T-helper 17 cell (primary cell): ENCODE results near the gene MESP1. TPM values are rescaled to one million over a fixed set of nuclear protein-coding genes. Genes with fewer than 3 reads are reported as not detected.

Experiments used
- ATAC-seq: fragments of 150-1000 bp; cut with Tn5 transposase; 2 replicates; pipeline ENCODE4 v1.10.0; 2021; ENCODE audit warnings: mild to moderate bottlenecking, moderate library complexity
- DNase-seq, 3 donors: peaks; one replicate each; pipeline versions ENCODE4 v3.0.0 to v3.0.0-alpha.2; 2020 to 2021
- H3K9me3 ChIP-seq: one replicate; pipeline ENCODE4 v1.7.0; 2013; ENCODE audit warnings: low read length, mild to moderate bottlenecking; ENCODE audit not compliant: control insufficient read depth, poor library complexity, severe bottlenecking
- H3K27ac Mint-ChIP-seq: one replicate; pipeline ENCODE4 v1.8.0; 2022; ENCODE audit warnings: mild to moderate bottlenecking, moderate library complexity, mixed read lengths
- H3K27me3 Mint-ChIP-seq: one replicate; pipeline ENCODE4 v1.8.0; 2022; ENCODE audit warnings: mixed read lengths
- H3K36me3 Mint-ChIP-seq: one replicate; pipeline ENCODE4 v1.8.0; 2022; ENCODE audit warnings: low read depth, mixed read lengths
- H3K4me1 Mint-ChIP-seq: one replicate; pipeline ENCODE4 v1.8.0; 2022; ENCODE audit warnings: mild to moderate bottlenecking, mixed read lengths
- H3K4me3 Mint-ChIP-seq: one replicate; pipeline ENCODE4 v1.8.0; 2022; ENCODE audit warnings: mild to moderate bottlenecking, moderate library complexity, mixed read lengths
- total RNA-seq, 4 donors: library from RNA in 2 of 4; stranded (reverse) in 2 of 4; gene quantifications; one replicate each; pipeline ENCODE4 v1.2.3 and lab custom pipeline; 2022 to 2026

Gene MESP1
- total RNA-seq, 2 donors from 2014 or later = not detected

DNA sequence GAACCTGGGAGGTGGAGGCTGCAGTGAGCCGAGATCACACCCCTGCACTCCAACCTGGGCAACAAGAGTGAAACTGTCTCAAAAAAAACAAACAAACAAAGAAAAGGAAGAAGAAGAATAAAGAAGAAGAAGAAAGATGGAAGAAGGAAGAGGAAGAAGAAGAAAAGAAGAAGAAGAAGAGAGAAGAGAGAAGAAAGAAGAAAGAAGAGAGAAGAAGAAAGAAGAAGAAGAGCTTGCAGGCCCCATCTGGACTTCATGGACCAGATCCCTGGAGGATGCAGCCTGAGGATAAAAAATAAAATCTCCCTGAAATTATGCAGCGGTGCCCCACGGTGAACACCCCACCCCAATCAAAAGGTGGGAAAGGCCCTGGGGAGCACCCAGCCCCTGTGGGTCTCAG is 8.8 kb upstream of the MESP1 start:
- Mint-ChIP-seq H3K27me3 (peaks cover 34% of the 10 kb centered on the region), H3K27ac (no peak overlapping the region), H3K4me3 (no peak overlapping the region), H3K36me3 (no peaks in the 10 kb centered on the region), H3K4me1 (peaks cover 3% of the 10 kb centered on the region)
- no peak for ATAC-seq
- no peaks in the 10 kb centered on the region for H3K9me3 ChIP-seq
- DNase-seq = no peak

DNA sequence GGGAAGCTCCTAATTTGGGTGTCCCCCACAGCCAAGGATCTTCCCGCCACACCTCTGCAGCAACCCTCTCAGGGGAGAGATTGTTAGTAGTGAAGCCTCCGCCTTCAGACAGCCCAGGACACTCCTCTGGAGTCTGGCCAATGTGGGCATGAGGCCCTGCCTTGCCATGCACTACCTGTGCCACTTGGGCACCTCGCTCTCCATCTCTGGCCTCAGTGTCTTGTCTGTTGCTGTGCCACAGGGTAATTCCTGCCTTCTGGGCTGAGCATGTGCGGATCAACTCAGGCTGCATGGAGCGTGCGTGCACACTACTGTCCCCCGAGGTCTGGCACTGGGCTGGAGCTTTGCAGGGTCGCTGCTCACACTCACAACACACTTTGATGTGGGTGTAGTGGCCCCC is 7.9 kb upstream of the MESP1 start:
- no peak overlapping the region for H3K27ac Mint-ChIP-seq
- no peak for DNase-seq
- H3K36me3 Mint-ChIP-seq = no peaks in the 10 kb centered on the region
- H3K9me3 ChIP-seq = no peaks in the 10 kb centered on the region
- H3K27me3 Mint-ChIP-seq = peaks cover 39% of the 10 kb centered on the region
- no peak overlapping the region for H3K4me3 Mint-ChIP-seq
- H3K4me1 Mint-ChIP-seq = peaks cover 6% of the 10 kb centered on the region
- ATAC-seq = no peak

DNA sequence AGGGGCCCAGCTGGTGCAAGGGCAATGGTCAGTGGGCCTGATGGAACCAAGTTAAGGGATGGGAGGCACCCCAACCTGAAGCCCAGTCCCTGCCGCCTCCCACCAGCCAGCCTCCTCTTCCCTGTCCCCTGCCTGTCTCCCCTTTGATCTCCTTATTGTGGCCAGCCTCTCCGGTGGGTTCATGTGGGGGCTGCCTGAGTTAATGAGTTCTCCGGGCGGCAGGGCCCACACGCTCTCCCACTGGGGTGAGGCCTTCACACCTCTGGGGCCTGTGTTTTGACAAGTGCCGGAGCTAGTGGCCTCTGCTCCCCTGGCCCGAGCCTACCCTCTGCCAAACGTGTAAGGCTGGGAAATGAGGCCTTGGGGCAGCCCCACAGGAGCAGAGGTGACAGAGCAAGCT is 7.2 kb upstream of the MESP1 start:
- Mint-ChIP-seq H3K27me3 (peaks cover 39% of the 10 kb centered on the region), H3K4me3 (no peak overlapping the region), H3K27ac (no peak overlapping the region), H3K4me1 (peaks cover 6% of the 10 kb centered on the region), H3K36me3 (no peaks in the 10 kb centered on the region)
- no peak for DNase-seq
- no peak for ATAC-seq
- H3K9me3 ChIP-seq = no peaks in the 10 kb centered on the region

DNA sequence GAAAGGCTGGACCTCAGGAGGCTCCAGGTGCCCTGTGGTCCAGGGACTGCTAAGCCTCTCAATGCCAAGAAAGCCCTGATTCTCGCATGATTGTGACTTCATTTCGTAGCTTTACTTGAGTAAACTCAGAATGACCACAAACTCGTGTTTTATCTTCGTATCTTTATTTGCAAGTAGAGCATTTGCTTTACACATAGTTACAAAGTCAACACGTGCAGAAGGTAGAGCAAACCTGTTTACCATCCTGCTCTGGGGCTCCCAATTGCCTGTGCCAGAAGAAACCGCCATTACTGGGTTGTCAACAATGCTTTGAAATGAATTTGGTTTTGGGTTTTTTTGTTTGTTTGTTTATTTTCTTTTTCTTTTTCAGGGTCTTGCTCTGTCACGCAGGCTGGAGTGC is 5.8 kb upstream of the MESP1 start:
- H3K4me3 Mint-ChIP-seq = no peak overlapping the region
- ATAC-seq (no peak), DNase-seq (no peak)
- H3K27ac Mint-ChIP-seq = no peak overlapping the region
- H3K4me1 Mint-ChIP-seq = peaks cover 6% of the 10 kb centered on the region
- no peaks in the 10 kb centered on the region for H3K36me3 Mint-ChIP-seq
- H3K9me3 ChIP-seq = no peaks in the 10 kb centered on the region
- H3K27me3 Mint-ChIP-seq = peaks cover 46% of the 10 kb centered on the region

DNA sequence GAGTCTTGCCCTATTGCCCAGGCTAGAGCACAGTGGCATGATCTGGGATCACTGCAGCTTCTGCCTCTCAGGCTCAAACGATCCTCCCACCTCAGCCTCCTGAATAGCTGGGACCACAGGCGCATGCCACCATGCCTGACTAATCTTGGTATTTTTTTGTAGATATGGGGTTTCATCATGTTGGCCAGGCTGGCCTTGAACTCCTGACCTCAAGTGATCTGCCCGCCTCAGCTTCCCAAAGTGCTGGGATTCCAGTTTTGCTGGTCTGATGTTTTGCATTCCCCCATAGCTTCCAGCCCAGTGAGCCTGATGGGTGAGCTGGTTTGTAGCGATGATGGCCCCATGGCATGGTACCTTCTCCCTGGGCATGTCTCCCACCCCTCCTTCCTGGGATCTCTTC is 4.7 kb upstream of the MESP1 start:
- DNase-seq (no peak), ATAC-seq (no peak)
- H3K4me3 Mint-ChIP-seq = no peak overlapping the region
- no peak overlapping the region for H3K27ac Mint-ChIP-seq
- H3K27me3 Mint-ChIP-seq = peaks cover 44% of the 10 kb centered on the region
- H3K9me3 ChIP-seq = no peaks in the 10 kb centered on the region
- H3K4me1 Mint-ChIP-seq = peaks cover 6% of the 10 kb centered on the region
- H3K36me3 Mint-ChIP-seq = no peaks in the 10 kb centered on the region

DNA sequence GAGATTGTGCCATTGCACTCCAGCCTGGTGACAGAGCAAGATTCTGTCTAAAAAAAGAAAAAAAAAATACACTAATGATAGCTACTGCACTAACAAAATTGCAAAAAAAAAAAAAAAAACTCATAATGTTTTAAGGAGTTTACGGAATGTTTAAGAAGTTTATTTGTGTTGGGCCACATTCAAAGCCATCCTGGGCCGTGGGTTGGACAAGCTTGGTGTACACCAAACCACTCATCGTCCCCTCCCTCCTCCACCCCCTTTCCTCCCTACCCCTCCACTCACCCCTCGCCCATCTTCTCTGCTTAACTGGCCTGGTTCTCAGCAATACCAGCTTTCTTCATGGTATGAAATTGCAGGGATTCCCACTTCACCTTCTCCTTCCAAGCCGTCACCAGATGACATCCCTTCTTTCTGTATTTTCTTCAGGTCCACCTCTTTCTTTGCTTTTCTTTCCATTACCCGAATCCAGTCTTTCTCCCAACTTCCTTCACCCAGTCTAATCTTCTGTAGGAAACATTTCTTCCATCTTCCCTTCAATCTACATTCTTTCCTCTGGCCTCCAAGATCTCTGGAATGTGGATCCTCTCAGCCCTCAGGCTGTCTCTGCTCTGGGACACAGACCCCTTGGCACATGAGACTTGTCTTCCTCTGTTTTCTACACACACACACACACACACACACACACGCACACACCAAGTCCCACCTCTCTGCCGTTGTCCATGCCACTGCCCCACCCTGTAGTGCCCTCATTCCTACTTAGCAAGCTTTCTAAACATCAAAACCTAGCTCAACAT is 3.5 kb upstream of the MESP1 start:
- ATAC-seq = no peak

DNA sequence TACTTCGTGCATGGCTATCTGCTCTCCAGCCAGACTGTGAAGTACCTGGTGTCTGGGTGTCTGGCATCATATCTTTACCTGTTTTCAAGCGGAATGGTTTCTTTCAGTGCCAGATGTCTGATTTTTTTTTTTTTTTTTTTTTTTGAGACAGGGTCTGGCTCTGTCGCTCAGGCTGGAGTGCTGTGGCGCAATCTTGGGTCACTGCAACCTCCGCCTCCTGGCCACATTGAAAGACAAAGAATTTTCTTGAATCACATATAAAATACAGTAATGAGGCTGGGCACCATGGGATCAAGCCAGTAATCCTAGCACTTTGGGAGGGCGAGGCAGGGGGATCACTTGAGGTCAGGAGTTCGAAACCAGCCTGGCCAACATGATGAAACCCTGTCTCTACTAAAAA is 2.8 kb upstream of the MESP1 start:
- H3K4me3 Mint-ChIP-seq = no peak overlapping the region
- H3K27me3 Mint-ChIP-seq = peaks cover 32% of the 10 kb centered on the region
- no peaks in the 10 kb centered on the region for H3K9me3 ChIP-seq
- no peaks in the 10 kb centered on the region for H3K36me3 Mint-ChIP-seq
- ATAC-seq (no peak), DNase-seq (no peak)
- H3K4me1 Mint-ChIP-seq = peaks cover 6% of the 10 kb centered on the region
- H3K27ac Mint-ChIP-seq = peak overlapping the region; percentile 29

More for the DNA sequence above, 3.5 kb upstream of the MESP1 start:
- H3K27me3 Mint-ChIP-seq = peaks cover 37% of the 10 kb centered on the region
- no peak overlapping the region for H3K4me3 Mint-ChIP-seq
- H3K27ac Mint-ChIP-seq = peak overlapping the region; percentile 29
- peaks cover 6% of the 10 kb centered on the region for H3K4me1 Mint-ChIP-seq
- no peak for DNase-seq
- H3K9me3 ChIP-seq = no peaks in the 10 kb centered on the region
- no peaks in the 10 kb centered on the region for H3K36me3 Mint-ChIP-seq

DNA sequence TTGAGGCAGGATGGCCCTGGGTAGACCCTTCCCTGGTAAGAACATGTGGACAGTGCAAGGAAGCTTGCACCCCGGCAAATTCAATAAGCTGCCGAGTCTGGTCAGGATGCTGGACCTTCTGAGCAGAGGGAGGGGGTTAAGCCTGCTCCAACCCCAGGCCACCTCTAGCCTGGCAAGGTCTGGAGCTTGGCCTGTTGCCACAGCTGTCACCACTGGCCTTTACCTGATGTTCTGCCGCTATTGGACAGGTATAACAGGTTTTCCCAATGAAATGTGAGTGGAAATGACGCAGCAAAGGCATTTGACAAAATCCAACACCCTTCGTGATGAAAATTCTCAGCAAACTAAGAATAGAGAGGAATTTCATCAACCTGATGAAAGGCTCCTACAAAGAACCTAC is 699 bp upstream of the MESP1 start:
- Mint-ChIP-seq H3K27ac (no peak overlapping the region), H3K4me1 (peaks cover 6% of the 10 kb centered on the region), H3K27me3 (peaks cover 33% of the 10 kb centered on the region), H3K4me3 (peak overlapping the region; percentile 39), H3K36me3 (no peaks in the 10 kb centered on the region)
- ATAC-seq (no peak), DNase-seq (no peak)
- no peaks in the 10 kb centered on the region for H3K9me3 ChIP-seq

DNA sequence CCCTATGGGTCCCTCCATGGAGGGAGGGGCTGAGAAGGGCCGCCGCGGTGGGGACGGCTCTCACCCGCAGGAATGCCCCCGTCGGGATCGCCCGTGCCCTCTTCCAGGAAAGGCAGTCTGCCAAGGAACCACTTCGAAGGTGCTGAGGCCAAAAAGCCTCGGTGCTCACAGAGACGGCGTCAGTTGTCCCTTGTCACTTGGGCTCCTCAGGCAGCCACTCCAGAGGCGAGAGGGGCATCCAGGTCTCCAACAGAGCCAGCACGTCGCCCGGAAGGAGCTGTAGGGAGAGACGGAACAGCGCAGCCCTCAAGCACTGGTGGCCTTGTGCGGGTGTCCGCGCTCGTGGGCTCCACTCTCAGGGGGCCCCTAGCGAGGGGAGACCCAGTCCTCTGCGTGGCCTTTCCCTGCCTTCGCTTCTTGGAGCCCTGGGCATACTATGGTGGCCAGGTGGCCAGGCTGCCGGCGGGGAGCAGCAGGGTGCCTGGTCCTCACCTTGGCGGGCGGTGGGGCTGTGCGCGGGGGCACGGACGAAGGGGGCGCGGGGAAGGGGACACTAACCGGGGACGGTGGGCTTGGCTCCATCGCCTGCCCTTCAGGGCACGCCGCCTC is 994 bp downstream of the MESP1 start:
- Mint-ChIP-seq H3K36me3 (no peaks in the 10 kb centered on the region), H3K4me3 (peak overlapping the region; percentile 85), H3K27ac (no peak overlapping the region), H3K4me1 (peaks cover 6% of the 10 kb centered on the region), H3K27me3 (peaks cover 23% of the 10 kb centered on the region)
- ATAC-seq = no peak
- no peak for DNase-seq
- H3K9me3 ChIP-seq = no peaks in the 10 kb centered on the region

DNA sequence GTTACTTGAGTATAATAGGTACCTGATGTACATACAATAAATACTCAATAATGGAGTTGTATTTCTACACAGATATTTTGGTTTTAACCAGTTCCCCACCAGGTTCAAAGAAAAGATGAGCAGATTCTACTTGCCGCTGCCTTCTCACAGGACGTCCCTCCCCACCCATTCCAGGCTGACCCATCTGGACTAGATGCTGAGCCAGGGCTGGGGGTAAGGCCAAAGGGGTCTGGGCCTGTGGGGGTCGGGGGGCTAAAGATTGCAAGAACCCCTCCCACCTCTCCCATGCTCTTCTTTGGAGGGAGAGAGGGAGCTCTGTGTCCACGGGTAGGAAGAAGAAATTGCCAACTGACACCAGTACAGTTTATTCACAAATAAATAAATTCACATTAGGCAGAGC is 1.5 kb downstream of the MESP1 start:
- DNase-seq = no peak
- ATAC-seq = no peak
- Mint-ChIP-seq H3K4me1 (peaks cover 3% of the 10 kb centered on the region), H3K27me3 (peaks cover 18% of the 10 kb centered on the region), H3K36me3 (no peaks in the 10 kb centered on the region), H3K27ac (no peak overlapping the region), H3K4me3 (peak overlapping the region; percentile 85)
- H3K9me3 ChIP-seq = no peaks in the 10 kb centered on the region

DNA sequence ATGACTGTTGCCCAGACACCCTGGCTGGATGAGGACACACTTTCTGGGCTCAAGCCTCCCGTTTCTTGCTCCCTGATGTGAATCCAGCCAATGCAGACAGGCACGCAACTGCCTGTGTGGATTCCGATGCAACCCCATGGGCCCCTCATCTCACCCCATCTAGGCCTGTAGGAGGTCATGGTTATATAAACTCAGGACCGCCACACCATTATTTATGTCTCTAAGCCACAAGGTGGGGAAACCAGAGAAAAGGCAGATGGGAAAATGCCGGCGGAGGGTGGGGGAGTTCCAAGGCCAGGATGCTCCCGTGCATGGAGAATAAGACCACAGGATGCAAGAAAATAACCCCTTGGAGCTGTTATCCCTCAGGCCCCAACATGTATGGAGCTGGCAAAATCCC is 2.0 kb downstream of the MESP1 start:
- H3K27ac Mint-ChIP-seq = no peak overlapping the region
- ATAC-seq (no peak), DNase-seq (no peak)
- no peaks in the 10 kb centered on the region for H3K36me3 Mint-ChIP-seq
- H3K27me3 Mint-ChIP-seq = peaks cover 16% of the 10 kb centered on the region
- H3K4me1 Mint-ChIP-seq = peaks cover 3% of the 10 kb centered on the region
- no peak overlapping the region for H3K4me3 Mint-ChIP-seq
- no peaks in the 10 kb centered on the region for H3K9me3 ChIP-seq

DNA sequence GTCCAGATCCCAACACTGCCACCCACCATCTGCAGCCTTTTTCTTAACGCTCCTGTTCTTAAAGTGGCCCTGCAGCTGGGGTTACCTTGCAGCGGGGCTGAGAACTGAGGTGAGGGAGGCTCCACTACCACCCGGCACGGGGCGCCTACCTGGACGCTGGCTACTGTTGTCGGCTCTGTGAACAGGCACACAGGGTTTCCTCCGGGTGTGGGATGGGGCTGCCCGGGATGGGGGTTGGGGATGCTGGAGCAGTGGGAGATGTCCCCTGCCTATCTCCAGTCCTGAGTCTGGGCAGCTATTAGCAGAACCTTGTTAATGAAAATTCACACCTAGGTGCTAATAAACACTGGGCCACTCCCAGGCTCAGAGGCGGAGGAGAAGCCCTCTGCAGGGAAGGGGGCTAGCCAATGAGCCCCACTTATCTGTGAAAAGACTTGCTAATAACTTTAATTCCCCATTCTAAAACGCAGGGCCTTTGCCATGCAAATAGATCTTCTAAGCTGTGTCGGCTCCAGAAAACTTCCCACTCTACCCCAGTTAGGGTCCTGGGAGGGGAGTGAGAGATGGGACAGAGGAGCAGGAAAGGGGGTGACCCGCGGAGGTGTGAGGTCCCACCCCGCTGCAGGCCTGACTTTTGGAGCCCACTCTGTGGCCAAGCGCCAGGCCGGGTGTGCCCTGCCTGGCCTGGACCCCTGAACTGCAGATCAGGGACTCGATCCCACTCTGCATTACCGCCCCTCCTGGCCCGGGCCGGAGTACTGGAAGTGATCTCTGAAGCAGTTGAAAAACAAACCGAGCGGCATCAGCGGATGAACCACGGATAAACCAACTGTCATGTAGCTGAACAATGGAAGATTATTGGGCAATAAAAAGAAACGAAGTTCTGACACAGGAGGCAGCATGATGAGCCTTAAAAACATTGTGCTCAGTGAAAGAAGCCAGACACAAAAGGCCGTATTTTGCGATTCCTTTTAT is 3.1 kb downstream of the MESP1 start:
- DNase-seq = no peak
- H3K9me3 ChIP-seq = no peaks in the 10 kb centered on the region
- Mint-ChIP-seq H3K4me1 (peaks cover 3% of the 10 kb centered on the region), H3K27ac (no peak overlapping the region), H3K36me3 (no peaks in the 10 kb centered on the region), H3K4me3 (no peak overlapping the region), H3K27me3 (peaks cover 16% of the 10 kb centered on the region)
- no peak for ATAC-seq

DNA sequence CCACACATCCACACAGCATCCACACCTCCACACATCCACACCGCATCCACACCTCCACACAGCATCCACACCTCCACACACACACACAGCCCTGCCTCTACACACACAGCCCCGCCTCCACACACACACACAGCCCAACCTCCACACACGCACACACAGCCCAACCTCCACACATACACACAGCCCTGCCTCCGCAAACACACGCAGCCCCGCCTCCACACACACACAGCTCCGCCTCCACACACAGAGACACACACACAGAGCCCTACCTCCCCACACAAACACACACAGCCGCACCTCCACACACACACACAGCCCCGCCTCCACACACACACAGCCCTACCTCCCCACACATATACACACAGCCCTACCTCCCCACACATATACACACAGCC is 4.7 kb downstream of the MESP1 start:
- no peak overlapping the region for H3K27ac Mint-ChIP-seq
- no peak for ATAC-seq
- H3K4me3 Mint-ChIP-seq = no peak overlapping the region
- peaks cover 7% of the 10 kb centered on the region for H3K27me3 Mint-ChIP-seq
- peaks cover 3% of the 10 kb centered on the region for H3K4me1 Mint-ChIP-seq
- no peaks in the 10 kb centered on the region for H3K9me3 ChIP-seq
- no peak for DNase-seq
- no peaks in the 10 kb centered on the region for H3K36me3 Mint-ChIP-seq
